Activated CD4-positive, alpha-beta T cell treated with anti-CD3 and anti-CD28 coated beads, Interleukin-2, amount 10 ng/mL, durations not matched to agents 7 days and 5 days (primary cell): ENCODE results near the gene TBC1D1. TPM values are rescaled to one million over a fixed set of nuclear protein-coding genes. Genes with fewer than 3 reads are reported as not detected.

Source experiments
- CTCF ChIA-PET: fragments of 350-600 bp; sonication (Branson Sonifier 250); formaldehyde crosslinking; loops from one replicate; lab custom pipeline; 2021; ENCODE audit warnings: antibody characterized with exemption; lab: Charles Lee
- POLR2A ChIA-PET: fragments of 350-600 bp; sonication (Branson Sonifier 250); formaldehyde crosslinking; loops from one replicate; lab custom pipeline; 2021; ENCODE audit warnings: antibody characterized with exemption; lab: Charles Lee
- DNase-seq: peaks from one replicate; pipeline ENCODE4 v3.0.0-alpha.2; 2020
- H3K27ac Mint-ChIP-seq: one replicate; pipeline ENCODE4 v1.8.0; 2021; ENCODE audit warnings: mild to moderate bottlenecking, moderate library complexity, mixed read lengths
- H3K27me3 Mint-ChIP-seq: one replicate; pipeline ENCODE4 v1.8.0; 2021; ENCODE audit warnings: mixed read lengths
- H3K36me3 Mint-ChIP-seq: one replicate; pipeline ENCODE4 v1.8.0; 2021; ENCODE audit warnings: low read depth, mixed read lengths
- H3K4me1 Mint-ChIP-seq: one replicate; pipeline ENCODE4 v1.8.0; 2021; ENCODE audit warnings: mixed read lengths
- H3K4me3 Mint-ChIP-seq: one replicate; pipeline ENCODE4 v1.8.0; 2021; ENCODE audit warnings: mild to moderate bottlenecking, moderate library complexity, mixed read lengths
- H3K9me3 Mint-ChIP-seq: one replicate; pipeline ENCODE4 v1.8.0; 2021; ENCODE audit warnings: mixed read lengths
- total RNA-seq, 2 experiments: library from RNA; stranded (reverse); gene quantifications; one replicate each; pipeline ENCODE4 v1.2.3, GENCODE V29; 2021

Gene TBC1D1
- total RNA-seq, 2 experiments from 2014 or later, result 73.9 to 99.1 TPM

GRCh38 chr4:38161208-38162113 is 270.6 kb downstream of the TBC1D1 start:
- DNase-seq, result no peak
- peaks cover 75% of the 10 kb centered on the region for H3K4me1 Mint-ChIP-seq
- H3K36me3 Mint-ChIP-seq, result peaks cover 28% of the 10 kb centered on the region
- H3K27ac Mint-ChIP-seq, result peak overlapping the region; percentile 47
- ChIA-PET POLR2A (no interaction called here), CTCF (interaction anchor here (0.6 to 2.7 kb wide), 16 partner anchors 8 to 868 kb away, joined by 3 to 8 read pairs (median 4); no protein-coding TSS in a partner anchor)
- peaks cover 34% of the 10 kb centered on the region for H3K9me3 Mint-ChIP-seq
- H3K4me3 Mint-ChIP-seq, result no peak overlapping the region
- no peaks in the 10 kb centered on the region for H3K27me3 Mint-ChIP-seq

GRCh38 chr4:38162240-38162784 is 271.4 kb downstream of the TBC1D1 start:
- Mint-ChIP-seq H3K27me3 (no peaks in the 10 kb centered on the region), H3K9me3 (peaks cover 37% of the 10 kb centered on the region), H3K4me1 (peaks cover 76% of the 10 kb centered on the region), H3K4me3 (no peak overlapping the region), H3K36me3 (peaks cover 29% of the 10 kb centered on the region), H3K27ac (no peak overlapping the region)
- CTCF ChIA-PET, result interaction anchor here (0.7 to 2.7 kb wide), 5 partner anchors 10 to 157 kb away, joined by 3 to 6 read pairs (median 4); no protein-coding TSS in a partner anchor
- POLR2A ChIA-PET, result no interaction called here
- no peak for DNase-seq

GRCh38 chr4:38163216-38164006 is 272.5 kb downstream of the TBC1D1 start:
- no peak for DNase-seq
- peaks cover 68% of the 10 kb centered on the region for H3K4me1 Mint-ChIP-seq
- ChIA-PET POLR2A (no interaction called here), CTCF (interaction anchor here (2.6 to 2.7 kb wide), 2 partner anchors 11 kb away, joined by 6 read pairs; no protein-coding TSS in a partner anchor)
- no peak overlapping the region for H3K27ac Mint-ChIP-seq
- H3K4me3 Mint-ChIP-seq, result no peak overlapping the region
- peaks cover 31% of the 10 kb centered on the region for H3K9me3 Mint-ChIP-seq
- peaks cover 26% of the 10 kb centered on the region for H3K36me3 Mint-ChIP-seq
- no peaks in the 10 kb centered on the region for H3K27me3 Mint-ChIP-seq

GRCh38 chr4:38164346-38164745 is 273.5 kb downstream of the TBC1D1 start:
- H3K4me3 Mint-ChIP-seq, result no peak overlapping the region
- peaks cover 27% of the 10 kb centered on the region for H3K9me3 Mint-ChIP-seq
- ChIA-PET CTCF (no interaction called here), POLR2A (no interaction called here)
- no peaks in the 10 kb centered on the region for H3K27me3 Mint-ChIP-seq
- no peak for DNase-seq
- H3K36me3 Mint-ChIP-seq, result peaks cover 23% of the 10 kb centered on the region
- peaks cover 60% of the 10 kb centered on the region for H3K4me1 Mint-ChIP-seq
- no peak overlapping the region for H3K27ac Mint-ChIP-seq

GRCh38 chr4:38166082-38166481 is 275.2 kb downstream of the TBC1D1 start:
- Mint-ChIP-seq H3K27ac (no peak overlapping the region), H3K4me1 (peaks cover 47% of the 10 kb centered on the region), H3K36me3 (peaks cover 23% of the 10 kb centered on the region), H3K9me3 (peaks cover 26% of the 10 kb centered on the region), H3K27me3 (peaks cover 4% of the 10 kb centered on the region), H3K4me3 (no peak overlapping the region)
- ChIA-PET POLR2A (interaction anchor here (0.6 to 0.7 kb wide), 2 partner anchors 34 to 541 kb away, joined by 3 to 5 read pairs; no protein-coding TSS in a partner anchor), CTCF (interaction anchor here (0.6 to 1.6 kb wide), 4 partner anchors 9 to 69 kb away, joined by 3 to 5 read pairs (median 4); no protein-coding TSS in a partner anchor)
- DNase-seq, result no peak

GRCh38 chr4:38166768-38167167 is 275.9 kb downstream of the TBC1D1 start:
- Mint-ChIP-seq H3K36me3 (peaks cover 23% of the 10 kb centered on the region), H3K4me3 (no peak overlapping the region), H3K27ac (no peak overlapping the region), H3K9me3 (peaks cover 26% of the 10 kb centered on the region), H3K27me3 (peaks cover 4% of the 10 kb centered on the region), H3K4me1 (peaks cover 40% of the 10 kb centered on the region)
- ChIA-PET POLR2A (interaction anchor here (0.6 to 0.7 kb wide), 2 partner anchors 34 to 540 kb away, joined by 3 to 5 read pairs; no protein-coding TSS in a partner anchor), CTCF (interaction anchor here (1.1 to 1.6 kb wide), 4 partner anchors 8 to 569 kb away, joined by 3 to 5 read pairs (median 4); no protein-coding TSS in a partner anchor)
- no peak for DNase-seq

GRCh38 chr4:38167973-38168372 is 277.1 kb downstream of the TBC1D1 start:
- Mint-ChIP-seq H3K27me3 (peaks cover 6% of the 10 kb centered on the region), H3K27ac (no peak overlapping the region), H3K36me3 (peaks cover 23% of the 10 kb centered on the region), H3K4me1 (peaks cover 34% of the 10 kb centered on the region), H3K9me3 (peaks cover 29% of the 10 kb centered on the region), H3K4me3 (no peak overlapping the region)
- POLR2A ChIA-PET, result no interaction called here
- CTCF ChIA-PET, result no interaction called here
- no peak for DNase-seq

- H3K27ac Mint-ChIP-seq, result no peak overlapping the region
- CTCF ChIA-PET, result interaction anchor here (1.1 to 1.5 kb wide), 2 partner anchors 9 to 14 kb away, joined by 3 to 6 read pairs; no protein-coding TSS in a partner anchor
- peaks cover 21% of the 10 kb centered on the region for H3K9me3 Mint-ChIP-seq
- peaks cover 11% of the 10 kb centered on the region for H3K27me3 Mint-ChIP-seq
- POLR2A ChIA-PET, result interaction anchor here (0.6 kb wide), 1 partner anchor 115 kb away, joined by 6 read pairs; no protein-coding TSS in a partner anchor
- peaks cover 34% of the 10 kb centered on the region for H3K4me1 Mint-ChIP-seq
- peaks cover 22% of the 10 kb centered on the region for H3K36me3 Mint-ChIP-seq
- DNase-seq, result no peak
- H3K4me3 Mint-ChIP-seq, result no peak overlapping the region
These were observed 278.6 kb downstream of the TBC1D1 start for GRCh38 chr4:38169524-38169923.

- ChIA-PET CTCF (interaction anchor here (1.5 kb wide), 2 partner anchors 9 to 10 kb away, joined by 5 to 6 read pairs; no protein-coding TSS in a partner anchor), POLR2A (no interaction called here)
- Mint-ChIP-seq H3K27ac (no peak overlapping the region), H3K9me3 (peaks cover 15% of the 10 kb centered on the region), H3K4me3 (no peak overlapping the region), H3K27me3 (peaks cover 14% of the 10 kb centered on the region), H3K4me1 (peaks cover 39% of the 10 kb centered on the region), H3K36me3 (peaks cover 19% of the 10 kb centered on the region)
- DNase-seq, result no peak
These were observed 279.7 kb downstream of the TBC1D1 start for GRCh38 chr4:38170338-38171169.

GRCh38 chr4:38172078-38172477 is 281.2 kb downstream of the TBC1D1 start:
- Mint-ChIP-seq H3K4me3 (no peak overlapping the region), H3K36me3 (peaks cover 9% of the 10 kb centered on the region), H3K4me1 (peaks cover 33% of the 10 kb centered on the region), H3K9me3 (peaks cover 5% of the 10 kb centered on the region), H3K27ac (no peak overlapping the region), H3K27me3 (peaks cover 14% of the 10 kb centered on the region)
- no peak for DNase-seq
- POLR2A ChIA-PET, result no interaction called here
- CTCF ChIA-PET, result interaction anchor here (1.0 to 1.6 kb wide), 3 partner anchors 11 to 560 kb away, joined by 3 to 5 read pairs (median 4); no protein-coding TSS in a partner anchor

GRCh38 chr4:38173935-38174518 is 283.1 kb downstream of the TBC1D1 start:
- no peak for DNase-seq
- CTCF ChIA-PET, result interaction anchor here (0.6 to 1.6 kb wide), 6 partner anchors 7 to 545 kb away, joined by 3 to 6 read pairs (median 4); no protein-coding TSS in a partner anchor
- Mint-ChIP-seq H3K36me3 (peaks cover 6% of the 10 kb centered on the region), H3K4me3 (no peak overlapping the region), H3K9me3 (peaks cover 5% of the 10 kb centered on the region), H3K27ac (no peak overlapping the region), H3K27me3 (peaks cover 14% of the 10 kb centered on the region), H3K4me1 (peaks cover 47% of the 10 kb centered on the region)
- POLR2A ChIA-PET, result no interaction called here
